ENCODE data around the gene NRCAM.
A peak's percentile ranks its signal among the peaks of the same experiment; 100 is the strongest.
"Not testable (repeated sequence)": the region's sequence is repeated elsewhere in the genome, so short reads cannot be mapped to it uniquely, and the experiment has no call there.

The NRCAM gene

DNA sequence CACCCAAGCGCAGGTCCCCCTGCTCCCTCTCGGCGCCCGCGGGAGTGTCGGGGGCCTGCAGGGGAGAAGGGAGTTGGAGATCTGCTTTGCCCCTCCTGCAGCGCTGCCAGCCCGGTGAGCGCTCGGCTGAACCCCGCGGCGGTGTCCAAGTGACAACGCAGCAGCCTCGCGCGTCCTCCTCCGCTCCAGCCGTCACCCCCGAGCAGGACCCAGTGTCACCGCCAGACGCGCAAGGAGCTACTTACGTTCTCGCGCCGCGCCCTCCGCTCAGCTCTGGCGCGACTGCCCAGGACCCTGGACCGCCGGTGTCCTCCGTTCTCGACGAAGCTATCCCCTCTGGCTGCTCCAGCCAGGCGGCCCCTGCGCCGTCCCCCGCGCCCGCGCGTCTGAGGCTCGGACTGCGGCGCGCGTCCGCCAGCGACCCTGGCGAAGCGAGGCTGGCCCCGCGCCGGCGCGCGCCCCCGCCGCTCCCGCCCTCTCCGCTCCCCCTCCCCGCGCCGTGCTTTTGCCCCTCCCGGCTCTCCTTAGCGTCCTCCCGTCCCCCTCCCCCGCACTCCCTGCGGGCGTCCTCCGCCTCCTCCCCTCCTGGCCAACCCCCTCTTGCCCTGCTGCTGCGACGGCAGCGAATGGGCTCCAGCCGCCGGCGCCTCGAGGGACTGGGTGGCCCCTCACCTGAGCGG is at the start of gene NRCAM:
NRCAM (minus strand) TSS at position 439 of the 680 bp plus-strand sequence. CDS start 216,372 bp downstream, outside the sequence.
- DNase-seq (ENCODE audit: low spot score) = no peak

- not testable (repeated sequence) for DNase-seq (ENCODE audit: low spot score)
These were observed 48.3 kb upstream of the NRCAM start for GRCh38 chr7:108504576-108504975.

DNA sequence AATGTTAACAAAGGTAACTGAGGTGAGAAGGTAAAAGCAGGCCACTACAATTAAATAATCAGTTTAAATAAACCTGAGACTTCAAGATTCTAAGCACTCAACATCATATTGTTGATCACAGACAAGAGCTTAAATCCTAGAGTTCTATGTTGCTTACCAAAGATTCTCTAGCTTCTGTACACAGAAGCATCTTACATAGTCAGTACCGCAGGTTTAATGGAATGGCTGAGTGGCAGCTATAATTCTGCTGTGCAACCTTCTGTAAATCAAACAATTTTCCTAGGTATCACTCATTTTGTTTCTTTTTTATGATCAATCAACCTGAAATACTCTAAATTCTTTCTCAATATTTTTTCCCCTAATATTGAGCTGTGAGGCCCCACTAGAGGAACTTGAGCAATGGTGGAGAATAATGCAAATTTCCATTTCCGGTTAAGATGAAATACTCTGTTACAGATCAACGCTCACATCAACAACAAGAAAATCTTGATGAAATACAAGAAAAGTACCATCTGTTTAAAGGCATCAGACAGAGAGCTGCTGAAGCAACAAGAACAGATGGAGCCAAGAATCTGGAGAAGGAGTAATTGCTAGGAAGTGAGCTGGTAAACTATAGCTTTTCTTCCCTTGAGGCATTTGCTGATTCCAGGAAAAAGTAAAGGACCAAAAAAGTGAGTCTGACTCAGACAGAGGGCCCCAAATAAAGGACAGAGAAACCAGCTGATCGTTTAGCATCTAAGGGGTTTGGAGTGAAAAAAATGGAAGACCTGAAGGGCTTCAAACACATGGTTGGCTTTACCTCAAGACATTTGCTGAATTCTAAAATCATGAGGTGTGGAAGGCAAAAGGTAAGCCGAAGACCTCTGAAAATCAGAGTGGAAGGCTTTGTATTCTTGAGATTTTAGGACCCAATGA is 47.1 kb upstream of the NRCAM start:
- no peak for DNase-seq (ENCODE audit: low spot score)

GRCh38 chr7:108499566-108499965 is 43.3 kb upstream of the NRCAM start:
- DNase-seq (ENCODE audit: low spot score) = no peak

DNA sequence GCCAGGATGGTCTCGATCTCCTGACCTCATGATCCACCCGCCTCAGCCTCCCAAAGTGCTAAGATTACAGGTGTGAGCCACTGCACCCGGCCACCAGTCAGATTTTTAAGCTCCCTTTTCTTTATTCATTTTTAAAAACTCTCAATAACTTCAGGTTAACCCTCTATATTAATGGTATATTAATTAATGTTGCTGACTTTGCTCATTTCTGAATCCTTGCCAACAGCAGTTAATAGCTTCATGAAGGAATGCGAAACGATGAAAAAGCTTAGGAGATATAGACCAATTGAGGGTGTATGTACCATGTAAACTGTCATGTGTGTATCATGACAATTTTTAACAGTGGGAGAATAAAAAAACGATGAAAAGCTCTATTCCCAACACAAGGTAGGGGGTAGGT is 42.2 kb upstream of the NRCAM start:
- DNase-seq (ENCODE audit: low spot score) = no peak

DNA sequence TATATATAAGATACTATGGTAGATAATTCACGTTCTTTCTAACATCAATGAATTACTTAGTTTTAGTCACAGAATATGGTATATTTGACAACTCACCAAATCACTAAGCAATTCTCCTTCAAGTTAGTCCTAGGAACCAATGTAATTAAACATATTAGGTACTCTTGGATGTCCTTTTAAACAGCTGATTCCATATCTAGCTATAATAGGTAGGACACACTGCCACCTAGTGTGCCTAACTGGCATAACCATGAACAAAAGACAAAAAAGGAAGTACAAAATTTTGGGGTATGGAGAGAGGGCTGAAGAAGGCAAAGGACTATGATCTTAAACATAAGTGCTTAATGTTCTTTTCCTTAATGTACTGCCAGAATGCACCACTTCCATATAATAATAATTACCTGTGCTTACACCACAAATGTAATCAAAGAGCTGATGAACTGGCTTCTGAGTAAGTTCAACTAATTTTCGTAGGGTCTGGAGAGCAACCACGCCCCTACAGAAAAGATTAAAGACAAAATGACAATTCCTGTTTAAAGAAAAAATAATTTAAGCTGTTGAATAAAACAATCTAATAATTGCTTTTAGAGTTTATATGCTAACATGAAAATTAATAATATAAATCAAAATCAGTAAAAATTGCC is 41.0 kb upstream of the NRCAM start:
- DNase-seq (ENCODE audit: low spot score) = peak; percentile 78

DNA sequence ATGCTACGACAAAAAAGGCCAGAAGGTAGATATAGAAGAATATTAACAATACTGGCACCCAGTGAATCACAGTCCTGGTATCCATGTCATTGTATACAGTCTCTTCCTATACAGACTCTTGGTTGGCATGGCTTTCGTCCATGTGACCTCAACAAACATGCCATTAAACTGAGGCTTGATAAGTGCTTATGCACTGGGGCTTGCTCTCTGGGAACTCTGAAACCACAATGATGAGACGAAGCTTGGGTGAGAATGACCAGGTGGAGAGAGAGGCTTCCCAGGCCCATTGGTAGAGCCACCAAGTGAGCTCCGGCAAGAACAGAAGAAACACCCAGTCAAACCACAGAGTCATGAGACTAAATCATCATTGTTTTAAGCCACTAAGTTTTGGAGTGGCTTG is 36.5 kb upstream of the NRCAM start:
- no peak for DNase-seq (ENCODE audit: low spot score)

- peak; percentile 10 for DNase-seq (ENCODE audit: low spot score)
These were observed 32.7 kb upstream of the NRCAM start for GRCh38 chr7:108488768-108489538.

GRCh38 chr7:108487646-108488045 is 31.4 kb upstream of the NRCAM start:
- DNase-seq (ENCODE audit: low spot score) = no peak

DNA sequence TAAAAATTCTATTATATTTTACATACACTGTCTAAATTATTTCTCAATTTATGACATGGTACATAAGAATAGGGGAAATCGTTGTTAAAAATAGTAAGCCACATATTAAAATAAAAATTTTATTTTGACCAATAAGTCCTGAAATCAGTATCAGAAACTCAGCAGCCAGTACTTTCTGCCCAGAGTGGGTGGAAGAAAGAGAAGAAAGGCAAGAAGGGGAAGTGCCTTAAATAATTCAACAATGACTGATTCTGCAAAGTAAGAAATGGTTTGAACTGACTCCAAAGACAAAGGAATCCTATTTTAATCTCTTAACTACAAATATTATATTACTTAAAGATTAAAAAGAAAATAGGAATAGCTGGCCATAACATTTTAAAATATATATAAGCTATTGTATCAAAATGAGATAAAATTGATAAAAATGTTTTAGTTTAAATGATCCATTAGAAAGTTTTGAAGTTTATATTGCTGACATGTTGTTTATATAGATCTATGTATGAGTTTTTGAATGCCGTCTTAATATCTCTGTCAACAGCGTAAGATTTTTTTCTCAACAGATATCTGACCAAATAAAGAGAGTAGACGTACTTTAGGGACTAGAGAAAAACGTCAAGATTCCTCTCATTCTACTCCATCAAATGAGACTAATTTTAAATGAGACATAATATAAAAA is 30.2 kb upstream of the NRCAM start:
- DNase-seq (ENCODE audit: low spot score) = no peak

DNA sequence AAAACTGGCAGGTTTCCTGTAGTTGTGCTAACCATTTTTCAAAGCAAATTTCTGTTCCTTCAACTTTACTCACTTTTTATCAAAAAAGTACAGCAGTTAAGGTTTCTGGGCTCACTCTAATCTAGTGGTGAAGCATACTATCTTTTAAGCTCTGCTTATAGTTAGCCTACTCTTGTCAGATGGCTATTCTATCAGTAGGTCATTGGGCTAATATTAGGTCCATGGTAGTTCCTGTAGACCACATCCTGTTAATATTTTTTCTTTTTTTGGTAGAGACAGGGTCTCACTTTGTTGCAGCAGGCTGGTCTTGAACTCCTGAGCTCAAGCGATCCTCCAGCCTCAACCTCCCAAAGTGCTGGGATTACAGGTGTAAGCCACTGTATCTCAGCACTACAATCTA is 27.9 kb upstream of the NRCAM start:
- no peak for DNase-seq (ENCODE audit: low spot score)

DNA sequence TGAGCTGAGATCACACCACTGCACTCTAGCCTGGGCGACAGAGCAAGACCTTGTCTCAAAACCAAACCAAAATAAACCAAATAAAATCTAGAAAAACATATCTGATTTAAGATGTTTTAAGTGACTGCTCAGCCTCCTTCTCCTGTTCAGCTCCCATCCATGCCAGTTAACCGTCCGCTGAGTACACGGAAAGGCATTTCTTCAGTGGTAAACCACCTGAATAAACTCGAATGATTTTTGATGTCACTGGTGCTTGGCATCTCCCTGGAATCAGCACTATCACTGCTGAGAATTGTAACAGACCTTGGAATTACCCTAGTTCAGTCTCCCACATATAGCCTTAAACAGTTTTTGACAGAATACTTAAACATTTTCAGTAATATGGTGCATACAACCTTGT is 24.1 kb upstream of the NRCAM start:
- DNase-seq (ENCODE audit: low spot score) = no peak

DNA sequence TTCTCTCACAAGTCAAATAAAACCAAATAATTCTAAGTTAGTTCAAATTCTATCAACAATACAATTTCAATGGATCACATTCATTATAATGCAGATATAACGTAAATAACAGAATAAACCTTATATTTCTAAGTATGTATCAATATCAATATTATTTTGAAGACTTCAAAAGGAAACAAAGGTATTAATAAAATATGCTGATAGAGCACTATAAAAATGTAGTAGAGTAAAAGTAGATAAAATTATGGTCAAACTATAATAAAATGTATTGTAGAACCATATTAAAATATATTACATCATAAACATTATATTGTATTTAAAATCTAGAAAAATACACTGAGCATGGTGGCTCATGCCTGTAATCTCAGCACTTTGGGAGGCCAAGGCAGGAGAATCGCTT is 23.5 kb upstream of the NRCAM start:
- no peak for DNase-seq (ENCODE audit: low spot score)

DNA sequence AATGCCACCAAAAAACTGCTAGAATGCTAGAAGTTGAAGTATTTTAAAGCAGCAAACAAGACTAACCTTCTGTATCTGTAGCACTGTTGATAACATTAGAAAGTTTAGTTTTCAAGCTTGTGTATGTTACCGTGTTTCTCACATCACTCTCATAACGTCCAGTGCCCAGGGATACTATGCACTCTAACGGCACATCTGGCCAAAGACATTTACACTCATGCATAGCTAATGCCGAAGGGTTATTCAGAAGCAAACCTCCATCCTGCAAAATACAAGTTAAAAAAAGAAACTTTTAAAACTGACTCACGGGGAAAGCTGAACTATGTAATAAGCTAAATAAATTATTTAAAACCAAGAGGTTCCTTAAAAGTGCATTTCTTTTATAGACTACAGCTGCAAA is 22.9 kb upstream of the NRCAM start:
- no peak for DNase-seq (ENCODE audit: low spot score)

GRCh38 chr7:108468246-108468645 is 12.0 kb upstream of the NRCAM start:
- no peak for DNase-seq (ENCODE audit: low spot score)

DNA sequence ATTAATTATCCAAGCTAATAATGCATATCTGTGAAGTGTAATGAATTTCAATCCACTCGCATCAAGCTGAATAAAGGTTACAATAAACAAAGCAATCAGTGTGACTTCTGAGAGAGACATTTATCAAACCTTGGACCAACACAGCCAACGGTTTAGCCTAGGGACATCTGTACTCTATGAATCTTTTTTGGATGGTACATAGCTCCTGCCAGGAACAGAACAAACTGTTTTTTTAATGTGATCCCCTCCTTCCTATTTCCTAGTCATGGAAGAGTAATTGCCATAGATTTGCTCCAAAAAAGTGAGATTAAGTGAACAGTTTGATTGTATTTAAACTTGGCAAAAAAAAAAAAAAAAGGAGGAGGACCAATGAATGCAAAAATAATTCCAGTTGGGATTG is 11.2 kb upstream of the NRCAM start:
- no peak for DNase-seq (ENCODE audit: low spot score)

GRCh38 chr7:108466322-108466721 is 10.1 kb upstream of the NRCAM start:
- DNase-seq (ENCODE audit: low spot score) = not testable (repeated sequence)

DNA sequence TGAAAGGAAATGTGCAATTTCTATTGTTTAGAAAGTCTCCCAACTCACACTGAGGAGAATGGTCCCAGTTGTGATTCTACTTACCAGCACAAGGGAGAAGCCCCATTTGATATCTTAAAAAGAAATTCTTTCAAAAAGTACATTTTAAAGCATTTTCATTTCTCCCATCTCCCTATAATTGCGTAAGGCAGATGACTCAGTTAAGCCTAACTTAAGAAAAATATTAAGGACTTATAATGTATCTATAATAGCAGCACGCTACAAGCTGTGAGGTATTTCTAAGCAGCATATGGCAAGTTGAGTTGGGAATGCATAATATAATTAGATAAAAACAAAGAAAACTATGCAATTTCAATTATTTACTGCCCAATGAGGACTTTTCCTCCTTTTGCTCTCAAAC is 8.5 kb upstream of the NRCAM start:
- DNase-seq (ENCODE audit: low spot score) = no peak

- no peak for DNase-seq (ENCODE audit: low spot score)
These were observed 7.4 kb upstream of the NRCAM start for GRCh38 chr7:108463613-108464012.

DNA sequence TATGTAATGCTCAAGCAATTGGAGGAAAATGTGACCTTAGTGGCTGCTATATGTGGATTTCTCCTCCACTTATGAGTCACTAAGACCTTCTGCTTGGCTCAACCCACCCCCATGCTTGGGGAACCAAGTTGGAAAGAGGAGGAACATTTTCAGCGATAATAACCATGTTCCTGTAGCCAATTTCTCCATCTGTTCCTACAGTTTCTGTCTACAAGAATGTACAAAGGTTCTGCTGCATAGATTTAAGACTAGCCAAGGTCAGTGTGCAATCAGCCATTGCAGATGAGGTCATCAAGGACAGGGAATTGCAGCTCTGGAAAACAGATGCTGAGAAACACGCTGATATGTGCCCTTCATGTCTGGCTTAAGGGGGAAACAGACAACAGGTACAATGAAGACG is 5.6 kb upstream of the NRCAM start:
- no peak for DNase-seq (ENCODE audit: low spot score)

DNA sequence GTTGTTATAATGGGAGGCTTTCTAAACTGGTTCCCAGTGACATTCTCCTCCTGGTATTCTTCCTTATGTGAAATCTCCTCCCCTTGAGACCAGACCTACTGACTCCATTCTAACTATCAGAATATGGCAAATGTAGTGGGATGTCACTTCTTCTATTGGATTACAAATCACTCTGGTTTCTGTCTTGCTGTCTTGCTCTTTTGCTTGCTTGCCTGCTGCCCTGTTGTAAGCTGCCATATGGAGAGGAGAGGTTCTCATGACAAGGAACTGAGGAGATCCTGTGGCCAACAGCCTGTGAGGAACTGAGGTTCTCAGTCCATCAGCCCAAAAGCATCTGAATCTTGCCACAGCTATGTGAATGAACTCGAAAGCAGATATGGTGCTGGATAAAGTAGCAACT is 4.7 kb upstream of the NRCAM start:
- DNase-seq (ENCODE audit: low spot score) = no peak

Measured in hematopoietic multipotent progenitor cell treated with erythropoietin and hydrocortisone succinate and interleukin-3 and kit ligand, for 15 days (in vitro differentiated cells).